GM21447 (cell line): ENCODE data around the gene TTC29.

Experiments used
- ATAC-seq: cut with Tn5 transposase; IDR thresholded peaks from one replicate; pipeline ENCODE4 v1.9.1; 2021; ENCODE audit not compliant: unreplicated experiment

TTC29 gene, protein sequence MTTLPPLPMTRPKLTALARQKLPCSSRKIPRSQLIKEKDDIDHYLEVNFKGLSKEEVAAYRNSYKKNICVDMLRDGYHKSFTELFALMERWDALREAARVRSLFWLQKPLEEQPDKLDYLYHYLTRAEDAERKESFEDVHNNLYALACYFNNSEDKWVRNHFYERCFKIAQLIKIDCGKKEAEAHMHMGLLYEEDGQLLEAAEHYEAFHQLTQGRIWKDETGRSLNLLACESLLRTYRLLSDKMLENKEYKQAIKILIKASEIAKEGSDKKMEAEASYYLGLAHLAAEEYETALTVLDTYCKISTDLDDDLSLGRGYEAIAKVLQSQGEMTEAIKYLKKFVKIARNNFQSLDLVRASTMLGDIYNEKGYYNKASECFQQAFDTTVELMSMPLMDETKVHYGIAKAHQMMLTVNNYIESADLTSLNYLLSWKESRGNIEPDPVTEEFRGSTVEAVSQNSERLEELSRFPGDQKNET

DNA sequence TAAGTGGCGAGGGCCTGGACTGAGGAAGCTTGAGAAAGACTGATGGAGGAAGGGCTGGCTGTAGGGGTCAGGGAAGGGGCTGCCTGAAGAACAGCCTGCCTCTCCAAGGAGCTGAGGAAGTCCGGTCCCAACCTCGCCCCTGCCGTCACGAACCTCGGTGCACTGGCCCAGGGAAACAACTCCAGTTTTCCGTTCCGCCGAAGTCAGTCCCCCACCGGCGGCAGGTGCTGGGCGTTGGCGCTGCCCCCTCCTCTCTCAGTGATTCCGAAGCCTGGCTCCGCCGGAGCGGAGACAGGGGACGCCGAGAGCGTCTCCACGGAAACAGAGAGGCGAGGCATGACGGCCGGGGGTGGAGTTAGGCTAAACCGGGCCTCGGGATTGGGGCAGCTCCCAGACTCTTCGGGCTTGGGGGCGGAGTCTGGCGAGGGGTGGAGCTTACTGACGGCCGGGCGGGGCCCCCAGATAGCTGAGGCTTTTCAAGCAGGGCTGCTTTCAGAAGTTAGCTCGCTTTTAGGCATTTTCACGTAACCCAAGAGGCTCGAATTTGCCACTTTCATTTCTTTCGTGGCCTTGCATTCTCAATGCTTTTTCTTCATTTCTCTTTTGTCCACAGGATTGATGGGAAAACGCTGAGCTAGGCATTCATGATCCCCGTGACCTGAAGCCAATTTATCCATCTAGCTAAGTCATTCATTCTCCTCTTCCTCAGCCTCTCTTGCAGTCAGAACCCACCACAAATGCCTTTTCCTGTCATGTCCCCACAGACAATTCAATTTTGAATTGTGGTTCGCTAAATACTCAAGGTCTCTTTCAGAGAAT lies at the start of gene TTC29:
Gene TTC29, minus strand, starts transcription at position 309 of the 819 bp plus-strand sequence. CDS start 5,969 bp downstream, outside the sequence.
- peak; percentile 100 for ATAC-seq

DNA sequence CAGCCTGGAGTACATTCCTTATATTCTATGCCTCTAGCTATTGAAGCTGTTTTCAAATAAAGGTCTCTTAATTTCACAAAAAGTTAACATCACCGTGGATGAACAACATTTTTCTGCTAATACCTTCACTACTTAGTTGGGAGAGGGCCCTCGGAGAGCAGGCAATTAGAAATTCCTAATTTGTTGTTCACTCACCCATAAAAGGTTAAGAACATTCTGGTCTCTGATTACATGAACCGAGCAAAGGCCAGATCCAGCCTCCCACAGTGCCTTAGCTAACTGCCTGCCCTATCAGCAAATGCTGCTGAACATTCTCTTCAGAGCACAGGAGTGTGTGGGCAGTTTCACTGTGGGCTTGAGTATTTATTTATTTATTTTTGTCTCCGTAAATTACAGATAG lies 36.0 kb upstream of the TTC29 start:
- no peak for ATAC-seq

DNA sequence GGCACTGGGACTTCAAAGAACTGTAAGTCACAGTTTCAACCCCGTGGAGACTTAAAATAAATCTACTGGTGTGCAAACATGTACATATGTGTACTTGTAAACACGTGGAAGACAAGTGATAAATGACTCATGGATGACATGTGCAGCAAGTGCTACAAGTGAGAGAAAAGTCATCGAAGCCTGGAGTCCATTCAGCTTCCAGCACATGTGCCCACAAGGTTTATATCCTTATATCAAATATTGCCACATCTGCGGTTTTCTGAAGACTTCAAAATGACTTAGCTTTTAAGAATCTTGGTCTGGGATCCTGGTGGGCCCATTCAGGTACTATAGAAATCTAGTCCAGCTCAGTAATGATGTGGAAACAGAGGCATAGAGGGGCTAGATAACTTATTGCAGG lies 33.0 kb upstream of the TTC29 start:
- ATAC-seq, result no peak

DNA sequence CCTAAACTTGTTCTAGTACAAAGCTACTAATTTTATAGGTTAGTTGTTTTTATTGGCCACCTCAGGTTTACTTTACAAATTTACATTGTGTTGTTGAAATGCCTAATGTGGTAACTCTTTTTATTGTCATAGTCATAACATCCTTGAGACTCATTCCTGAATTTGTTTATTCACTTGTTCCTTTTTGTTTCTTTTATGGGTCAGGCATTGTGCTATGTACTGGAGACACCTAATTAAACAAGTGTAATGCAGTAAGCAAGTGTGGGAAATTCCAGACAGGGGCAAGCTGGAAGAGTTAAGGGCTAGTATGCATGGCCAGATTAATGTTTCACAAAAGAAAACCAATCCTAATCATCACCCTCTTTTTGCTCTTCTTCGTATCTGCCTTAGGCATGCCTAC lies 30.5 kb upstream of the TTC29 start:
- ATAC-seq, result no peak

DNA sequence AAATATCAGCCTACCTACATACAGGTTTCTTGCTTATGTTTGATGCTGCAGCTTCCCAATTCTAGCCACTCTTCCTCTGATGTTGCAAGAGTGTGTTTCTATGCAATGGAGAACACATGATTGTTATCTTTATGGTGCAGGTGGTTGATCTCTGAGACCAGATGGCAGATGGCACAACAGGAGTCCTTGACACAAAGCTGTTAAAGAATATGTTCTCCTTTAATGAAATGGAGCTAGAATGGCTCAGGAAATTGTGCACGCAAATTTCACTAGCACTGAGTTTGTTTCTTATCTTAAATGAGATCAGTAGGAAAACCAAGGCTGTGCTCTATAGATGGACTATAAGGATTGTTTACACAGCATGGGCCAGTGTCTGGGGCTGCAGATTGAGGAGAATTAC lies 29.9 kb upstream of the TTC29 start:
- ATAC-seq, result no peak

DNA sequence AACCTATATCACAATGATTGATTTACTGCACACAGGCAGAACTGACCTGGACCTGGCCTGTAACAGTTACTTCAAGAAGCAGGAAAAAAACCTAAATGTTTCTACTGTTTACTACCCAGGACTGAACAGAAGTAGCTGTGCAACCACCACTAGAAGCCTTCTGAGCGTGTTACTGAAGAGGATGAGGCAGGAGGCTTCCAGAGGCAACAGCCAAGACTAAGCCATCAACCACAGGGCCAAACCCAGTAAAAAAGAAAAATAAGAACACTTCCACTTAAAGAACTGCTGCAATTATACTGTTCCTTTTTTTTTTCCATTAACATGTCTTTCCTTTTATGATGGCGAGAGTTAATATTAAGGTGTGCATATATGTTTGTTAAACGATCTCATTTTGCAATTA lies 29.4 kb upstream of the TTC29 start:
- no peak for ATAC-seq

DNA sequence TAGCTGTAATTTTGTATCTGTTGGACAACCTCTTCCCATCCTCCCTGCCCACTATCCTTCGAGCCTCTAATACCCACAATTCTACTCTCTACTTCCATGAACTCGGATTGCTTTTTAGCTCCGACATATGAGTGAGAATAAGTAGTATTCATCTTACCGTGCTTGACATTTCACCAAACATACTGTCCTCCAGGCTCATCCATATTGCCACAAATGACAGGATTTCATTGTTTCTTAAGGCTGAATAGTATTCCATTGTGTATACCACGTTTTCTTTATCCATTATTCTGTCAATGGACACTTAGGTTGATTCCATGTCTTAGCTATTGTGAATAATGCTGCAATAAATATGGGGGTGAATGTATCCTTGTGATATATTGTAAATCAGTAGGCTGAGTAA lies 26.4 kb upstream of the TTC29 start:
- no peak for ATAC-seq

DNA sequence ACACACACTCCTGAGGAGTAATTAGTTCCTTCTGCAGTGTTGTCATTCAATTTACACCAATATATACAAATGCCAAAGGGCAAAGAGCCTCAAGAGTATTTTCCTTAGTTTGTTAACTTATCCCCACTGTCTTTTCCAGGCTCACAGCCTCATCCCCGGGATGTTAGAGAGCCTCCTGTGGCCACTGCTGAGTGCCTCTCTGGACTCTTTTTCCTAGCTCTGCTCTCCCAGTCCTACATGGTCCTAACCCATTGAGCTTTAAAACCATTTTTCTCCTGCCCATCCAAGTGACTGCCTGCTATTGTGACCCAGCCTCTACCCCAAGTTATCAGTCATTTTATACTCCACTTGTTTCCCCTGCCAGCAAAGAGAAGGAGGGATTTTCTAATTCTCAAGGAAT lies 23.5 kb upstream of the TTC29 start:
- no peak for ATAC-seq

DNA sequence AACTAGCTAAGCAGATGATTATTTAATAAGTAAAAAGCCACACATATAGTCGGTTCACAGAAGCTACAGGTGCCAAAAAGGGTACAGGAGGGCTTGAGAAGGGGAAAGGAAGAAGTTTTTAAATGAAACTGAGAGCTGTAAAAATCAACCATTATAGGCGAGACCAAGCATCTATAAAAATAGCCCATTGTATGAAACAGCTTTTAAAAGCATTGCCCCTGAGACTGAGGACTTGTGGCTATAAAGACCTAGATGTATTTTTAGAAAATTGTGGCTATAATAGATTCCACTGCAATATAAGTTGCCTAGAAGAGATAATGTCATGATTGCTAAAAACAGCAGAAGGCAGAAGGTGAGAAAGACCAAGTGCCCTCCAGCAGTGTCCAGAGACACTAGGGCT lies 15.0 kb upstream of the TTC29 start:
- ATAC-seq, result no peak

DNA sequence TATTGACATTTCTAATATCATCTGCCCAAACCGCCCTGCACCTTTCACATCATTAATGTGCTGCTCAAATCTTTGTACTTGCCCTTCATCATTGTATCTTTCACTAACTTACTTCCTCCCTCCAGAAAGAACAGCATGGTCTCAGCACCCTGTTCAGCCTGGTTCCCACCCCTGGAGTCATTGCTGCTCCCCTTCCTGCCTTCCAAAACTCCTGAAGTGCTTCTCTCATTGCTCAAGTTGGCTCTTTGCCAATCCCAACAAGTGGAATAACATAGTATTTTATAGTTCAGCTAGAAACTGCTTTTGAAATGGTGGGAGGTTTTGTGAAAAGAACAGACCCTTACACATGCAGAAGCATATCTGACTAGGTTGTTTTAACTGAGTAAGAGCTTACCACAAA lies 14.0 kb upstream of the TTC29 start:
- ATAC-seq, result no peak

DNA sequence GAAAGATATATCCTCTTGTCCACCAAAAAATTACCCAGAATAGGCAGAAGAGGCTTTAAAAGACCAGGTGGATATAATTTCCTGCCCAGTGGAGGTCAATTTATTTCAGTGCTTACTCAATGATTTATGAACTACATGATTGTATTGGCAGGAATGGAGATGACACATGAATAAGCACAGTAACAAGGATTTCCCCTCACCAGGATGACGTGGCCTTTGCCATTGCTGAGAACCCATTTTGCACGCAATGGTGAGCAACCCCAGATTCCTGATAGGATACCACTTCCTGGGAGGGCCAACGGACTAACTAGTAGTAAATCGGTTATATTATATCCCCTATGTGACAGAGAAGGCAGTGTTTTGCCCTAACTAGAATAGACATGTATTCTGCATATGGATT lies 11.6 kb upstream of the TTC29 start:
- no peak for ATAC-seq

DNA sequence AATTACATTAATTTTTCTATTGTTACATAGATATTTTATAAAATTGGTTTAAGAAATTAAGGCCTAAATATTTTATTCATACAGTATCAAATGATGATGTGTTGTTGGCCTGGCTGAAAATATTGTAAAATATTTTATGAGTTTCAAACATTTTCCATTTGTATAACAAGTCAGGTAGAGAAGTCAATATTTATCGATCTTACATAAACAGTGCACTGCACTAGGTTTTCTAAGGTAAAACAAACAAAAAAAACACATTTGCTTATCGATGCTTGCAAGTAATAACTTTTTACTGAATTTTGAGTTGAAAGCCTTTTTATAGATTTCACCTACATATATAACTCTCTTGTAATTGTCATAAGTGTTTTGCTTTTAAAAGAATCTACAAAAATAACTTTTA lies 7.2 kb upstream of the TTC29 start:
- no peak for ATAC-seq

DNA sequence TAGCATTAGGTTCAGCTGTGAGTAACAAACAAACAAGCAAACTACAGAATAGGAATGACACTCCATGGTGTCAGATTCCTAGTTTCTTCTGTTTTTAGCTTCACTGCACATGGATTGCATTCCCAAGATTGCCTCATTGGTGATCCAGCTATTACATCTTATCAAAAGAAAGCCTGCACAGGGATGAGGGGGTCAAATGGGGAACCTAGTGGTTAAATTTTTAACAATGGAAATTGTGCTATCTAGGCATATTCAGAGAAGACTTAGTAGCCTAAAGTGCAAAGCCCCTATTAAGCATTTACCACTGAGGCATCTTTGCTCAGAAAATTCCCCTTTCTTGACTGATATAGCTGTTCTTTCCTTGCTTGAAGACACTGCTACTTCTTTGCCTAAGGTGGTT lies 3.9 kb upstream of the TTC29 start:
- no peak for ATAC-seq

DNA sequence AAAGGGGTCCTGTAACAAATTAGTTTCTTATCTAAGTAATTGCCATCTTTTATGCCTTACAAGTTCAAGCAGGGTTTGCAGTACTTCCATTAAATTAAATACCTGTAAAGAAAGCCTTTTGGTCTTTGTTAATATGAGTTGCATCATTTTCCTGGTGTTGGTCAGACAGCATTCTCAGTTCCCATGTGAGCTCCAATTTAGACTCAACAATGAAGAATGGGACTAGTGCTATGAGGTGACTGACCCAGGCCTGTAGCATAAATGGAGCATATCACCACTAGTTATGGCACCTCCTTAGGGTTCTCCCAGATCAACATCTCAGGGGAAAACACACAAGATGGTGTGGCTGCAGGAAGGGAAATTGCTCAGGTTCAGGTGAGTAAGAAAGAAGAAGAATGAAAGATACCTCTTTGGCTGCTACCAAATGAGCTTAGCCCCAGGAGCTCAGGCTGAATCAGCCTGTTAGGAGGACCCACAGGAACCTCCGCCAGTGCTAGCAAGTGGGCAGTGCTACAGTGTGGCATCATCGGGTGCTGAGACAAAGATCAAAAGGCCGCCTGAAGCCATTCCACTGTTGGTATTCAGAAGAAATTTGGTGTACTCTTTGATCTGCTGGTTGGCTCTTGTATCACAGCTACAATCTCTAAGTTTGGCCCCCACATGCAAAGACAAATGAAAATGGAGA lies 1.8 kb downstream of the TTC29 start:
- ATAC-seq, result no peak

DNA sequence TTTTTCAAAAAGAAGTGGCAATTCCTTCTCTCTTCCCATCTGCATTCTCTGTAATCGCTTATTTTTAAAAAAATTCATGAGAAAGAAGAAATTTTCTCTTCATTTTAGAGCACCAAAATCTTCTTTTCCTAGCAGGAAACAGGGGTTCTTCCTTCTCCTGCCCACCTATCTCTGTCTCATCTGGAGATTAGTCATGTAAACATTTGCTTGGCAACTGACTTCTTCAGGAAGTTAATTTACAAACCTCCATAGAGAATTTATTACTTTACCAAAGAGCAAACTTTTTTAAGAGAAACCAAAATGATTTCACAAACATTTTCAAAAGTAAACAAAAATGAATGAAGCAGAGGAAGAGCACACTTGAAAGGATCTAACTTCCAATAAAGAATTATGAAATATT lies 13.5 kb downstream of the TTC29 start:
- ATAC-seq, result no peak

DNA sequence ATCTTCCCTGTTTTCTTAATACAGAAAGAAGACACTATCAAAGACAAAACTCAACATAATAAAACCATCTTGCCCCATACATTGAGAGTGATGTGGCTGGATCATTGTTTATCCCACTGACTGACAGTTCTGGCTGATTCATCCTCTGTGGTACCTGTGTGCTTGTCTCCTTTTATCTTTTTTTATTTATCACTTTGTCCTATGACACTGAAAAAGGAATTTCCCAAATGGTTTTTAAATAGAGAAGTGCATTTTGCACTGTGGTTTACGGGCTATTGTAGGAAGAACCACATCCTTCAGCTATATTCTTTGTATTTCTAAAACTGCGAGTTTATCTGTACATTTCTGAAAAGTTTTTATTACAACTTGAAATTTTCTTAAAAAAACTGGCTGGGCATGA lies 15.0 kb downstream of the TTC29 start:
- no peak for ATAC-seq

DNA sequence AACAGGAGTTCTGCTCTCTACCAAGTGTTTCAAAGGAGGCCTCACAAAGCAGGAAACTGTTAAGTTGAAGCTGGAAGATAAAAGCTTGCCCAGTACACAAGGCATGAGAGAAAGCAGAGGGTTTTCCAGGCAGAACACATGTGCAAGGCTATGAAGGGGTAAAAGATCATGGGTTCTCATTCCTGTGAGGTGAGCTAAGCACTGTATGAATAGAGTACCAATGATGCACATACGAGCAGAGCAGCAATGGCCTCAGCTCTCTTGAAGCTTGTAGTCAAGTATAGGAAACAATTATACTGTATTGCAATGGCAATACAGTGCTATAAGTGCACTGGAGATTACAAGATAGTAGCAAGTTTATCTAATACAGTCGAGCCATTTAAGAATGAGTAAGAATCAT lies 18.0 kb downstream of the TTC29 start:
- ATAC-seq, result no peak

DNA sequence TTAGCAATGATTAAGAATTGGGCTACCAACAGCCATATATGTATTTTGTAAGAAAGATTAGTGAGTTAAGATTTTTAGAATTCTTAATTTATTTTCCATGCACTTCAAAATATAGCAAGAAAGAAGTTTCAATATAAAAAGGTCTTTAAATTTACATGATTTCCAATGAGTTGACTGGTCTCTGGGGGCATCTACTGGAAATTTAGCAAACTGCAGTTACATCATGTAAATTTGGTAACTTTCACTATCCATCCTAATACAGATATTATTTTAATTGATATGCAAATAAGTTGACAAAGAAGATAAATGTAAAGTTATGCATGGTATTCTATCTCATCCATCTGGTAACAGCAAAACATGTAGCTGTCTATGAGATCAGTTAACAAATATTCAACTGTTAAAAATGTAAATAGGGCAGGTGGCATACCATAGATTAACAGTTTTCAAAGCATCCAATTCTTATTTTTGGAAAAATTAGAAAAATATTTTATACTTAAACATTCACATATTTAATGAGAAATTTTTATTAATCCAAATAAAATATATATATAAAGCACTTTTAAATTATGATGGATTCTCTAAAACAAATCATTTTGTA lies 29.1 kb downstream of the TTC29 start:
- no peak for ATAC-seq

DNA sequence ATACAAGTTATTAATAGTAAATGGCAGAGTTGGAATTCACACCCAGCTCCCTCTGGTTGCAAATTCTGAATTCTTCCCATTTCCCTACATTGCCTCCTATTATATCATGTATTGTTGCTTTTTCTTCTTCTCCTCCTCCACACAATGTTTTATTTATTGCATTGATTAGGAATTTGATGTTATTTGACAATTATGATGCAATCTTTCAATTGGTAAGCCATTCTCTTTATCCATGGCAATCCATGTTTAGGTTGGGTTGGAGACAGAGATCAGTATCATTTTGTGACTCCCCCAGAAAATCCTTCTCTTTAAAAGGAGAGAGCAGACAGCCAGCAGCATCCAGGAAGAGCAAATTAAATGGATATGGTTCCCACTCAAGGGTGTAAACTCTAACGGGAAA lies 30.5 kb downstream of the TTC29 start:
- no peak for ATAC-seq

DNA sequence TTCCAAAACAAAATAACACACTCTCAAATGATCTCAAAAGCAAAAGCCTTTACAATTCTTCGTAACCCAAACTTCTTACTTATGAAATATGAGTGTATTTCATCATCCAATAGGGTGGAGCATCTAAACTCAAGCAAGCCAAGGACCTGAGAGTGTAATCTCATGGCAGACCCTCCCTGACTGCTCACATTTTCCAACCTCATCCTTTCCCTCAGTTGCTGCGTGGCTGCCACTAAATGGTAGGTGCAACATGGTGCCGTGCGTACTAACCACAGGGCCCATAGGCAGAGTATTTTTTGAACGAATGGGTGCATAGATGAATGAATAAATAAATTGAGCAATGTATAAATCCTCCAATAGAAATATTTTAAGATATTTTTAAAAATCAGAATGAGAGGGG lies 45.4 kb downstream of the TTC29 start:
- ATAC-seq, result no peak

DNA sequence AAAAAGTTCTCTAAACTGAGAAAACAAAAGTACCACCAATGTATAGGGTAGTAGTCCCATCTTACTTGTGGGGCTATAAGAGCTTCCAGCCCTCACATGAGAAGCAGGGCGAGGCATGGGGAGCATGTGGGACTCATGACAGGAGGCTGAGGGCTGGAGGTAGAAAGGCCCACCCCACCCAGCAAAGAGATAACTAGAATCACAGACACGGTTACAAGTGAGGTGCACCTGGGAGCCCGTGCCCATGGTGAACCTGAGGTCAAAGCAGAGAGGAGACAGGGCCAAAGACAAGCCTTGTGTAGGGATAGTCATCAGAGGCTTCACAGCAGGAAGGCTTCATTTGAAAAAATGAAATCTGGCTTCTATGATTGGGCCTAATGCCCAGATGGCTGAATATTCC lies 55.4 kb downstream of the TTC29 start:
- ATAC-seq, result no peak
